IPS-15b (cell line): ENCODE measurements around the gene PPM1A.

Source experiments
- H3K27me3 ChIP-seq: one replicate; pipeline ENCODE4 v1.6.1; 2013; ENCODE audit warnings: low read length; ENCODE audit not compliant: control insufficient read depth, insufficient read depth
- H3K36me3 ChIP-seq: one replicate; pipeline ENCODE4 v1.6.1; 2013; ENCODE audit warnings: low read length; ENCODE audit not compliant: control insufficient read depth, insufficient read depth
- H3K4me1 ChIP-seq: one replicate; pipeline ENCODE4 v1.6.1; 2013; ENCODE audit warnings: mild to moderate bottlenecking, low read length; ENCODE audit not compliant: control insufficient read depth, insufficient read depth
- H3K4me3 ChIP-seq: one replicate; pipeline ENCODE4 v1.5.1; 2013; ENCODE audit warnings: low read depth, low read length
- H3K9ac ChIP-seq: one replicate; pipeline ENCODE4 v1.6.1; 2013; ENCODE audit warnings: low read depth, mild to moderate bottlenecking, low read length
- H3K9me3 ChIP-seq: one replicate; pipeline ENCODE4 v1.6.1; 2013; ENCODE audit warnings: mild to moderate bottlenecking, low read length; ENCODE audit not compliant: control insufficient read depth, insufficient read depth

The PPM1A gene

DNA sequence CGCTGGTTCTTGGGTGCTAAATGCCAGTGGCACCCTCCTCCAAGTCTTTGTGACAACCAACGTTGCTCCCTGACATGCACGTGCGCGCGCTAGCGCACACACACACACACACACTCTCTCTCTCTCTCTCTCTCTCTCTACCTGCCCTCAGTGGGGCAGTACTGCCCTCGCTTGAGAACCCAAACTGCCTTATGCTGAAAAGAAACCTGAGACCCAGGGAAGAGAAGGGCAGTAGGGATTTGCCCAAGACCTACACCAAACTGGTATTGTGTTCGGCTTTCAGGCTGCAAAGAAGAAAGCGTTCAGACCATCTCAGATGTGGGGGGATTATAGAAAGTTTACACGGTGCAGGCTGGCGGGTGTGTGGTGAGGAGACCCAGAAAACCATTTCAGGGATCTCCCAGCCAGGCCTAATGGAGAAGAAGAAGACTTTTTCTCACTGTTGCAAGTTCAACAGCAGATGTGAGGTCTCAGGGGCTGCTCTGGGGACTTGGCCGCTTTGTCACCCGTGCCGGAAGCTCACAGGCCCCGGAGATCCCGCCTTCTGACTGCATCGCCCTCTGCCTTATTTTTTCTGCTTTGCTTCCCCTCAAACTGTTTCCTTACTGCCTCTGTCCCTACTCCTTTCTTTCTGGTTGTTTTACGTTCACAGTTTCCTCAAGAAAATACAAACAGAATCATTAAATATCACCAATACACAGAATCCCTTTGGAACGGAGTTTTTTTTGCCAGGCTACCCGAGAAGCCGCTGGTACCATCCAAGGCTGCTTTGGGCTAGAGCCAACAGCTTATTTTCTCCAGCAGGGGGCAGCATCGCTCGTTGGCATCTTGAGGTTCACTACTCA is 82.4 kb downstream of the PPM1A start:
- Histone ChIP-seq H3K36me3 (no peaks in the 10 kb centered on the region), H3K4me3 (peak overlapping the region; percentile 52), H3K9me3 (no peaks in the 10 kb centered on the region), H3K9ac (peak overlapping the region; percentile 1), H3K4me1 (no peaks in the 10 kb centered on the region), H3K27me3 (peaks cover 23% of the 10 kb centered on the region)

DNA sequence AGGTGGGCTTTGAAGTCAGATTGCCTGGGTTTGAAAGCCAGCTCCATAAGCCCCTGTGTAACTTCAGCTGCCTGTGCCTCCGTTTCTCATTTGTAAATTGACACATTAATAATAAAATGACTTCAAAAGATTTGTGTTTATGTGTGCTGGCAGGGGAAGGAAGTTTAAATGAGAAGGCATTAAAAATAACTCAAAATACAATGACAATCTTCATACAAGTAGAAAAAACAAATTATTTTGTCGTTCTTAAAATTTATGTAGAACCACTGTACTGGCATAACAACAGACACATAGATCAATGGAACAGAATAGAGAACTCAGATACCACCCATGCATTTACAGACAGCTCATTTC is 83.0 kb downstream of the PPM1A start:
- H3K27me3 ChIP-seq: peaks cover 17% of the 10 kb centered on the region
- H3K36me3 ChIP-seq: no peaks in the 10 kb centered on the region
- no peaks in the 10 kb centered on the region for H3K4me1 ChIP-seq
- H3K9me3 ChIP-seq: no peaks in the 10 kb centered on the region
- H3K4me3 ChIP-seq: no peak overlapping the region
- H3K9ac ChIP-seq: no peak overlapping the region

GRCh38 chr14:60332869-60333268 is 83.8 kb downstream of the PPM1A start:
- H3K9me3 ChIP-seq: no peaks in the 10 kb centered on the region
- no peaks in the 10 kb centered on the region for H3K36me3 ChIP-seq
- H3K4me1 ChIP-seq: no peaks in the 10 kb centered on the region
- H3K27me3 ChIP-seq: peaks cover 11% of the 10 kb centered on the region
- H3K9ac ChIP-seq: no peak overlapping the region
- no peak overlapping the region for H3K4me3 ChIP-seq

GRCh38 chr14:60339571-60339970 is 90.5 kb downstream of the PPM1A start:
- Histone ChIP-seq H3K36me3 (no peaks in the 10 kb centered on the region), H3K4me1 (no peaks in the 10 kb centered on the region), H3K9me3 (no peaks in the 10 kb centered on the region), H3K4me3 (no peak overlapping the region), H3K9ac (no peak overlapping the region), H3K27me3 (no peaks in the 10 kb centered on the region)

DNA sequence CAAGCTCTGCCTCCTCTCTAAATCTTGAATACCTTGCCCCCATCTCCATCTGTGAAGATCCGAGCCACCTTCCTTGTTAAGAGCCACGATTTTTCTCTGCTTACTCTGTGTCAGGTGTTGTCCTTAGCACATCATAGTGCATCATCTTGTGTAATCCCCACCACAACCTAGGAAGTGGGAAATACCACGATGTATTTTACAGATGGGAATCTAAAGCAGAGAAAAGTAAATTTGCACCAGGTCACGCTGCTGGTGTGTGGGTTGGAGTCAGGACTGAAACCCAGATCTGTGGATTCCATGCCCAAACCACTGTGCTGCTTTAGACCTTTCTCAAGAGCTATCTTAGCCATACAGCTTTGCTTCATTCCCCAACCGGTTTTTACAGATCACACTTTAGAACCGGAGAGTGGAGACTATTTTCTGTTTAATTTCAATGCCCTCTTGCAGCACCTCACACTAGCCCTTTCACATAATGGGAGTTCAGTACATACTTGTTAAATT is 94.6 kb downstream of the PPM1A start:
- Histone ChIP-seq H3K27me3 (no peaks in the 10 kb centered on the region), H3K9ac (no peak overlapping the region), H3K36me3 (no peaks in the 10 kb centered on the region), H3K9me3 (no peaks in the 10 kb centered on the region), H3K4me1 (peaks cover 5% of the 10 kb centered on the region), H3K4me3 (no peak overlapping the region)

DNA sequence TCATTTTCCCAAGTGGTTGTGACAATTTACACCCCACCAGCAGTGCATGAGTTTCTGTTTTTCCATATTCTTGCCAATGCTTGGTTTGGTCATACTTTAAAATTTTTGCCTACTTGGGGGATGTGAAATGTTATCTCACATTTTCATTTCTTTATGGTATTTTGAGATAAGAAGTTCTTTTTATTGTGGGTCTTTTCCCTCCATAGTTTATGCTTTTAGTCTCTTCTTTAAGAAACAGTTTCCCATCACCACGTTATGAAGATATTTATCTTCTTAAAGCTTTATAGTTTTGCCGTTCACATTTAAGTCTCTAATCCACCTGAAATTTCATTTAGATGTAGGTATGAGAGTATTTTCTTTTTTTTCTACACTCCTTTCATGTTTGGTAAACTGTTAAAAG is 95.7 kb downstream of the PPM1A start:
- no peak overlapping the region for H3K9ac ChIP-seq
- H3K9me3 ChIP-seq: no peaks in the 10 kb centered on the region
- H3K27me3 ChIP-seq: no peaks in the 10 kb centered on the region
- H3K4me3 ChIP-seq: no peak overlapping the region
- H3K36me3 ChIP-seq: no peaks in the 10 kb centered on the region
- peaks cover 5% of the 10 kb centered on the region for H3K4me1 ChIP-seq

DNA sequence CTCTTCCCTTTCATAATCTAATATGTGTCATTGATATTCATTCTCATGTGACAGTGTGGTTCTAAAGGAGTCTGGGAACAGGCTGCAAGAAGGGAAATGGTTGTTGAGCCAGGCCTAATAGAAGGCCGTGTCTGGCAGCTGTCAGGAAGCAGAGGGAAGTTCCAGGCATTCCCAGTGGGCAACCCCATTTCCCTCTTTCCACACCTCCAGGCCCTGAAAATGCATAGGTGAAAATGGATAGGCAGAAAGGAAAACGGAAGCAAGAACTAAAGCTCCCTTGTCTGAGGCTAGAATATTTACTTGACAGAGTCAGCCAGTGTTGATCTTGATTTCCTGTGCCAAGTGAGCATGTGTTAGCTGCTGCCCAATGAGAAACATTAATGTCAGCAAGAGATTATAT is 97.7 kb downstream of the PPM1A start:
- Histone ChIP-seq H3K27me3 (no peaks in the 10 kb centered on the region), H3K4me1 (peaks cover 11% of the 10 kb centered on the region), H3K9ac (no peak overlapping the region), H3K4me3 (no peak overlapping the region), H3K36me3 (no peaks in the 10 kb centered on the region), H3K9me3 (no peaks in the 10 kb centered on the region)

GRCh38 chr14:60348211-60348610 is 99.2 kb downstream of the PPM1A start:
- H3K4me1 ChIP-seq: peaks cover 11% of the 10 kb centered on the region
- H3K9ac ChIP-seq: no peak overlapping the region
- H3K27me3 ChIP-seq: no peaks in the 10 kb centered on the region
- H3K4me3 ChIP-seq: no peak overlapping the region
- H3K36me3 ChIP-seq: no peaks in the 10 kb centered on the region
- no peaks in the 10 kb centered on the region for H3K9me3 ChIP-seq
